HG02981 (cell line): ENCODE results near the gene PACRG.

Source experiments
- ATAC-seq: cut with Tn5 transposase; IDR thresholded peaks from one replicate; pipeline ENCODE4 v1.9.1; 2021; ENCODE audit warnings: mild to moderate bottlenecking, moderate library complexity; ENCODE audit not compliant: unreplicated experiment

Gene PACRG

GRCh38 chr6:163230901-163231300 lies 503.1 kb downstream of the PACRG start:
- ATAC-seq: no peak

GRCh38 chr6:163231356-163232014 lies 503.7 kb downstream of the PACRG start:
- no peak for ATAC-seq

GRCh38 chr6:163232015-163232523 lies 504.3 kb downstream of the PACRG start:
- no peak for ATAC-seq

GRCh38 chr6:163232649-163233048 lies 504.9 kb downstream of the PACRG start:
- no peak for ATAC-seq

GRCh38 chr6:163237110-163237509 lies 509.3 kb downstream of the PACRG start:
- ATAC-seq: no peak

- ATAC-seq: no peak
These were observed 512.0 kb downstream of the PACRG start for GRCh38 chr6:163239572-163240340.

- no peak for ATAC-seq
These were observed 512.8 kb downstream of the PACRG start for GRCh38 chr6:163240556-163240955.

GRCh38 chr6:163241683-163242082 lies 513.9 kb downstream of the PACRG start:
- ATAC-seq: no peak

- no peak for ATAC-seq
These were observed 515.3 kb downstream of the PACRG start for GRCh38 chr6:163243083-163243482.

GRCh38 chr6:163243692-163244589 lies 516.2 kb downstream of the PACRG start:
- ATAC-seq: no peak

GRCh38 chr6:163248051-163248450 lies 520.3 kb downstream of the PACRG start:
- ATAC-seq: no peak

GRCh38 chr6:163249651-163250101 lies 521.9 kb downstream of the PACRG start:
- no peak for ATAC-seq

GRCh38 chr6:163250116-163250515 lies 522.3 kb downstream of the PACRG start:
- ATAC-seq: no peak

GRCh38 chr6:163252061-163252591 lies 524.4 kb downstream of the PACRG start:
- no peak for ATAC-seq

- ATAC-seq: no peak
These were observed 525.9 kb downstream of the PACRG start for GRCh38 chr6:163253556-163254213.

- ATAC-seq: no peak
These were observed 526.6 kb downstream of the PACRG start for GRCh38 chr6:163254341-163254835.

- ATAC-seq: no peak
These were observed 527.5 kb downstream of the PACRG start for GRCh38 chr6:163255265-163255664.

- ATAC-seq: no peak
These were observed 531.9 kb downstream of the PACRG start for GRCh38 chr6:163259689-163260088.

GRCh38 chr6:163260111-163260895 lies 532.5 kb downstream of the PACRG start:
- no peak for ATAC-seq
